ENCODE data around the gene BDKRB1. TPM values are rescaled to one million over a fixed set of nuclear protein-coding genes. Genes with fewer than 3 reads are reported as not detected.

Gene BDKRB1
- total and polyA plus RNA-seq, 2 donors (not counting 1 experiment from before 2014, with no cell fraction given) = 5.4 to 22.5 TPM

- H3K4me1 ChIP-seq (ENCODE audit: control insufficient read depth, extremely low read depth, insufficient read depth, low read length) = no peaks in the 10 kb centered on the region
- no peak overlapping the region for H3K9ac ChIP-seq (ENCODE audit: insufficient read depth, low read length)
- no peaks in the 10 kb centered on the region for H4K20me1 ChIP-seq (ENCODE audit: control insufficient read depth, extremely low read depth, insufficient read depth, low read length)
- TF ChIP-seq CTCF (conservative IDR thresholded peaks at IDR 0.05 in 1 of 2, IDR thresholded peaks at IDR 0.05 in 1 of 2; ENCODE audit: low read depth in 1 of 2, low read length in 2 of 2) (no peak), EZH2 (IDR thresholded peaks at IDR 0.05; ENCODE audit: low read length, missing control alignments) (no peak)
- no peaks in the 10 kb centered on the region for H3K27me3 ChIP-seq (ENCODE audit: control insufficient read depth, insufficient read depth, low read length)
- H3K79me2 ChIP-seq (ENCODE audit: control insufficient read depth, insufficient read depth, low read length) = no peaks in the 10 kb centered on the region
- no peaks in the 10 kb centered on the region for H3K9me3 ChIP-seq (ENCODE audit: control insufficient read depth, insufficient read depth, low read depth, low read length)
- H3K36me3 ChIP-seq (ENCODE audit: control insufficient read depth, insufficient read depth, low read length) = peaks cover 2% of the 10 kb centered on the region
- H2AFZ ChIP-seq (ENCODE audit: low read length) = no peak overlapping the region
- no peak overlapping the region for H3K27ac ChIP-seq (ENCODE audit: insufficient read depth, low read length)
- DNase-seq (ENCODE audit: low read depth in 2 of 2) = no peak
- no peak overlapping the region for H3K4me2 ChIP-seq (ENCODE audit: extremely low read depth, insufficient read depth, low read length)
- H3K4me3 ChIP-seq (replicated peaks in 1 of 4; ENCODE audit: control extremely low read depth in 1 of 4, insufficient read depth in 1 of 4, low read depth in 3 of 4, low read length in 4 of 4) = no peak overlapping the region
These were observed 17.2 kb upstream of the BDKRB1 start for GRCh38 chr14:96238676-96239265.

GRCh38 chr14:96239711-96240141, 16.3 kb upstream of the BDKRB1 start:
- DNase-seq (ENCODE audit: low read depth in 2 of 2) = no peak
- Histone ChIP-seq H3K4me2 (ENCODE audit: extremely low read depth, insufficient read depth, low read length) (no peak overlapping the region), H2AFZ (ENCODE audit: low read length) (no peak overlapping the region), H3K36me3 (ENCODE audit: control insufficient read depth, insufficient read depth, low read length) (peaks cover 2% of the 10 kb centered on the region), H3K27ac (ENCODE audit: insufficient read depth, low read length) (no peak overlapping the region), H3K4me1 (ENCODE audit: control insufficient read depth, extremely low read depth, insufficient read depth, low read length) (no peaks in the 10 kb centered on the region), H3K9me3 (ENCODE audit: control insufficient read depth, insufficient read depth, low read depth, low read length) (no peaks in the 10 kb centered on the region), H3K9ac (ENCODE audit: insufficient read depth, low read length) (no peak overlapping the region), H3K79me2 (ENCODE audit: control insufficient read depth, insufficient read depth, low read length) (no peaks in the 10 kb centered on the region), H4K20me1 (ENCODE audit: control insufficient read depth, extremely low read depth, insufficient read depth, low read length) (no peaks in the 10 kb centered on the region), H3K4me3 (replicated peaks in 1 of 4; ENCODE audit: control extremely low read depth in 1 of 4, insufficient read depth in 1 of 4, low read depth in 3 of 4, low read length in 4 of 4) (no peak overlapping the region), H3K27me3 (ENCODE audit: control insufficient read depth, insufficient read depth, low read length) (no peaks in the 10 kb centered on the region)
- TF ChIP-seq EZH2 (IDR thresholded peaks at IDR 0.05; ENCODE audit: low read length, missing control alignments) (no peak), CTCF (conservative IDR thresholded peaks at IDR 0.05 in 1 of 2, IDR thresholded peaks at IDR 0.05 in 1 of 2; ENCODE audit: low read depth in 1 of 2, low read length in 2 of 2) (no peak)

GRCh38 chr14:96240641-96241040, 15.4 kb upstream of the BDKRB1 start:
- no peak overlapping the region for H2AFZ ChIP-seq (ENCODE audit: low read length)

More at GRCh38 chr14:96240641-96241040, 15.4 kb upstream of the BDKRB1 start:
- no peak overlapping the region for H3K27ac ChIP-seq (ENCODE audit: insufficient read depth, low read length)
- no peak for DNase-seq (ENCODE audit: low read depth in 2 of 2)
- no peaks in the 10 kb centered on the region for H3K27me3 ChIP-seq (ENCODE audit: control insufficient read depth, insufficient read depth, low read length)
- H3K79me2 ChIP-seq (ENCODE audit: control insufficient read depth, insufficient read depth, low read length) = no peaks in the 10 kb centered on the region
- no peak overlapping the region for H3K9ac ChIP-seq (ENCODE audit: insufficient read depth, low read length)
- H3K9me3 ChIP-seq (ENCODE audit: control insufficient read depth, insufficient read depth, low read depth, low read length) = no peaks in the 10 kb centered on the region
- no peak overlapping the region for H3K4me3 ChIP-seq (replicated peaks in 1 of 4; ENCODE audit: control extremely low read depth in 1 of 4, insufficient read depth in 1 of 4, low read depth in 3 of 4, low read length in 4 of 4)
- TF ChIP-seq CTCF (conservative IDR thresholded peaks at IDR 0.05 in 1 of 2, IDR thresholded peaks at IDR 0.05 in 1 of 2; ENCODE audit: low read depth in 1 of 2, low read length in 2 of 2) = no peak
- TF ChIP-seq EZH2 (IDR thresholded peaks at IDR 0.05; ENCODE audit: low read length, missing control alignments) = no peak
- no peaks in the 10 kb centered on the region for H3K4me1 ChIP-seq (ENCODE audit: control insufficient read depth, extremely low read depth, insufficient read depth, low read length)
- no peaks in the 10 kb centered on the region for H4K20me1 ChIP-seq (ENCODE audit: control insufficient read depth, extremely low read depth, insufficient read depth, low read length)
- no peak overlapping the region for H3K4me2 ChIP-seq (ENCODE audit: extremely low read depth, insufficient read depth, low read length)
- peaks cover 2% of the 10 kb centered on the region for H3K36me3 ChIP-seq (ENCODE audit: control insufficient read depth, insufficient read depth, low read length)

Measured in fibroblast of lung (primary cell).